Measurements from ENCODE around the gene ANAPC15. TPM values are rescaled to one million over a fixed set of nuclear protein-coding genes. Genes with fewer than 3 reads are reported as not detected.
A peak's percentile ranks its signal among the peaks of the same experiment; 100 is the strongest.

The ANAPC15 gene
- polyA plus RNA-seq, 3 donors: 92.6 to 112 (median 94.8) TPM

DNA sequence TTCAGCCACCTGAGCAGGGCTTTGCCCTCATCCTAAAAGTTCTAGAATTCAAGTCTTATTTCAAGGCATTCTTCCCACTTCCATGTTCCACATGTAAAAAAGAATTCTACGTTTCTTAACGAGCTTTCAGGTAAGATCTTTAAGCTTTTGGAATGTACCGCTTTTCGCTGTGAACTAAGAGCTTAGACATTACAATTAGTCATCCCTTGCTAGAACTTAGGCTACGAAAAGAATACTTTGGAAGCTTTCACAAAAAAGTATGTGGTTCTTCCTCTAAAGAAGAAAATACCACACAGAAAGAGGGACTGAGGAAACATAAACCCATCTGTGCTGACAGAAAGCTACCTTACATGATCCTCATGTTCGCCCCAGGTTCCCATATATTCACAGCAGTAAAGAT is 34.0 kb downstream of the ANAPC15 start:
- WGBS (ENCODE audit: insufficient coverage): 87% methylated on average over 3 of the region's 6 CpGs
- Mint-ChIP-seq H3K4me3 (no peak overlapping the region), H3K9me3 (no peaks in the 10 kb centered on the region), H3K27ac (peak overlapping the region in 3 of 7 donors; percentile 55 to 99 (median 72)), H3K36me3 (peaks cover 0 to 4% of the 10 kb centered on the region in 2 donors), H3K4me1 (peaks cover 53% of the 10 kb centered on the region), H3K27me3 (ENCODE audit: low read depth in 3 of 3) (no peaks in the 10 kb centered on the region)
- no peaks in the 10 kb centered on the region for H3K9me3 ChIP-seq (replicated peaks in 1 of 2; ENCODE audit: control insufficient read depth in 1 of 2, insufficient read depth in 1 of 2, low read length in 2 of 2)
- H3K27ac ChIP-seq (ENCODE audit: low read depth in 1 of 2, low read length in 2 of 2): no peak overlapping the region
- no peak overlapping the region for H3K9ac ChIP-seq (ENCODE audit: insufficient read depth, low read length, poor library complexity, severe bottlenecking)
- intact Hi-C loops (cut with micrococcal nuclease): loop anchor here in 1 of 2 donors (5.0 kb wide), 1 partner anchor 36 kb away; no protein-coding TSS in a partner anchor
- no peaks in the 10 kb centered on the region for H4K20me1 ChIP-seq (ENCODE audit: insufficient read depth, low read length)
- H3K36me3 ChIP-seq (replicated peaks in 1 of 2; ENCODE audit: control insufficient read depth in 1 of 2, insufficient read depth in 2 of 2, low read length in 2 of 2): no peaks in the 10 kb centered on the region
- DNase-seq: no peak
- H3K4me1 ChIP-seq (ENCODE audit: control insufficient read depth in 1 of 2, insufficient read depth in 2 of 2, low read length in 2 of 2): peaks cover 41 to 72% of the 10 kb centered on the region in 2 donors
- H3K27me3 ChIP-seq (ENCODE audit: control insufficient read depth in 2 of 2, insufficient read depth in 2 of 2, low read length in 2 of 2): no peaks in the 10 kb centered on the region
- H3K4me2 ChIP-seq (replicated peaks; ENCODE audit: extremely low read depth, low read length, poor library complexity, severe bottlenecking): no peak overlapping the region
- peaks cover 68% of the 10 kb centered on the region for H3K79me2 ChIP-seq (ENCODE audit: insufficient read depth, low read length)
- H2AFZ ChIP-seq (ENCODE audit: insufficient read depth, low read depth, low read length, poor library complexity, severe bottlenecking): no peak overlapping the region
- no peak overlapping the region for H3K4me3 ChIP-seq (replicated peaks in 1 of 3; ENCODE audit: low read depth in 2 of 3, low read length in 3 of 3)
- TF ChIP-seq, protein P1, sequence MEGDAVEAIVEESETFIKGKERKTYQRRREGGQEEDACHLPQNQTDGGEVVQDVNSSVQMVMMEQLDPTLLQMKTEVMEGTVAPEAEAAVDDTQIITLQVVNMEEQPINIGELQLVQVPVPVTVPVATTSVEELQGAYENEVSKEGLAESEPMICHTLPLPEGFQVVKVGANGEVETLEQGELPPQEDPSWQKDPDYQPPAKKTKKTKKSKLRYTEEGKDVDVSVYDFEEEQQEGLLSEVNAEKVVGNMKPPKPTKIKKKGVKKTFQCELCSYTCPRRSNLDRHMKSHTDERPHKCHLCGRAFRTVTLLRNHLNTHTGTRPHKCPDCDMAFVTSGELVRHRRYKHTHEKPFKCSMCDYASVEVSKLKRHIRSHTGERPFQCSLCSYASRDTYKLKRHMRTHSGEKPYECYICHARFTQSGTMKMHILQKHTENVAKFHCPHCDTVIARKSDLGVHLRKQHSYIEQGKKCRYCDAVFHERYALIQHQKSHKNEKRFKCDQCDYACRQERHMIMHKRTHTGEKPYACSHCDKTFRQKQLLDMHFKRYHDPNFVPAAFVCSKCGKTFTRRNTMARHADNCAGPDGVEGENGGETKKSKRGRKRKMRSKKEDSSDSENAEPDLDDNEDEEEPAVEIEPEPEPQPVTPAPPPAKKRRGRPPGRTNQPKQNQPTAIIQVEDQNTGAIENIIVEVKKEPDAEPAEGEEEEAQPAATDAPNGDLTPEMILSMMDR (IDR thresholded peaks at IDR 0.05): no peak

DNA sequence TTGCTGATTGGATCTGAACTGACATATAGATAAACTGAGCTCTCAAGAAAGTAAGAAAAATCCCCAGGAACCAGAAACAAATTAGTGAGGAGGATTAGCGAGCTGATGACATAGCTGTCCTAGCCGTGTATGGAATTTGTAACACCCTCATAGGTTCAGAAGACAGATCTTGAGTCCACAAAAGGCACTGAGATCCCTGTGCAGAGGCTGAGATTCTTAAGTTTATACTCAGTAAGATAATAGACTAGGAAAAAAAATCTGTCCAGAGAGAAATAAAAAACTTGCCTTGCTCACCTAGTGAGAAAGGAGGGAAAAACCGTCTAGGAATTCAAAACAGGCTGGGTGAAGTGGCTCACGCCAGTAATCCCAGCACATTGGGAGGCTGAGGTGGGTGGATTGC is 36.7 kb downstream of the ANAPC15 start:
- no peaks in the 10 kb centered on the region for H3K27me3 ChIP-seq (ENCODE audit: control insufficient read depth in 2 of 2, insufficient read depth in 2 of 2, low read length in 2 of 2)
- 100% methylated on average over 3 of the region's 4 CpGs for WGBS (ENCODE audit: insufficient coverage)
- H3K4me3 ChIP-seq (replicated peaks in 1 of 3; ENCODE audit: low read depth in 2 of 3, low read length in 3 of 3): peak overlapping the region in 1 of 3 experiments; percentile 61
- peak overlapping the region in 1 of 2 donors; percentile 88 for H3K4me3 Mint-ChIP-seq
- H3K27me3 Mint-ChIP-seq (ENCODE audit: low read depth in 3 of 3): no peaks in the 10 kb centered on the region
- H3K36me3 Mint-ChIP-seq: peaks cover 0 to 4% of the 10 kb centered on the region in 2 donors
- peak overlapping the region; percentile 74 for H3K4me2 ChIP-seq (replicated peaks; ENCODE audit: extremely low read depth, low read length, poor library complexity, severe bottlenecking)
- intact Hi-C loops (cut with micrococcal nuclease): loop anchor here in 1 of 2 donors (5.0 kb wide), 1 partner anchor 33 kb away; no protein-coding TSS in a partner anchor
- TF ChIP-seq, protein P1 (IDR thresholded peaks at IDR 0.05): no peak
- H3K79me2 ChIP-seq (ENCODE audit: insufficient read depth, low read length): peaks cover 95% of the 10 kb centered on the region
- DNase-seq: no peak
- peak overlapping the region; percentile 91 to 98 (median 96) for H3K27ac Mint-ChIP-seq
- H3K4me1 Mint-ChIP-seq: peaks cover 50% of the 10 kb centered on the region
- H3K36me3 ChIP-seq (replicated peaks in 1 of 2; ENCODE audit: control insufficient read depth in 1 of 2, insufficient read depth in 2 of 2, low read length in 2 of 2): no peaks in the 10 kb centered on the region
- H3K9me3 Mint-ChIP-seq: no peaks in the 10 kb centered on the region
- no peaks in the 10 kb centered on the region for H4K20me1 ChIP-seq (ENCODE audit: insufficient read depth, low read length)
- no peaks in the 10 kb centered on the region for H3K9me3 ChIP-seq (replicated peaks in 1 of 2; ENCODE audit: control insufficient read depth in 1 of 2, insufficient read depth in 1 of 2, low read length in 2 of 2)
- peak overlapping the region in 1 of 2 donors; percentile 86 for H3K27ac ChIP-seq (ENCODE audit: low read depth in 1 of 2, low read length in 2 of 2)
- peak overlapping the region; percentile 42 for H3K9ac ChIP-seq (ENCODE audit: insufficient read depth, low read length, poor library complexity, severe bottlenecking)
- peaks cover 35 to 68% of the 10 kb centered on the region in 2 donors for H3K4me1 ChIP-seq (ENCODE audit: control insufficient read depth in 1 of 2, insufficient read depth in 2 of 2, low read length in 2 of 2)
- H2AFZ ChIP-seq (ENCODE audit: insufficient read depth, low read depth, low read length, poor library complexity, severe bottlenecking): peak overlapping the region; percentile 79
